GM18526 (cell line): ENCODE results near the gene CHTOP.

Experiments used
- POLR2A ChIP-seq: IDR thresholded peaks from 3 replicates; pipeline ENCODE4 v1.6.1; 2011; ENCODE audit not compliant: insufficient read length; ENCODE audit errors: extremely low read depth

Gene CHTOP

DNA sequence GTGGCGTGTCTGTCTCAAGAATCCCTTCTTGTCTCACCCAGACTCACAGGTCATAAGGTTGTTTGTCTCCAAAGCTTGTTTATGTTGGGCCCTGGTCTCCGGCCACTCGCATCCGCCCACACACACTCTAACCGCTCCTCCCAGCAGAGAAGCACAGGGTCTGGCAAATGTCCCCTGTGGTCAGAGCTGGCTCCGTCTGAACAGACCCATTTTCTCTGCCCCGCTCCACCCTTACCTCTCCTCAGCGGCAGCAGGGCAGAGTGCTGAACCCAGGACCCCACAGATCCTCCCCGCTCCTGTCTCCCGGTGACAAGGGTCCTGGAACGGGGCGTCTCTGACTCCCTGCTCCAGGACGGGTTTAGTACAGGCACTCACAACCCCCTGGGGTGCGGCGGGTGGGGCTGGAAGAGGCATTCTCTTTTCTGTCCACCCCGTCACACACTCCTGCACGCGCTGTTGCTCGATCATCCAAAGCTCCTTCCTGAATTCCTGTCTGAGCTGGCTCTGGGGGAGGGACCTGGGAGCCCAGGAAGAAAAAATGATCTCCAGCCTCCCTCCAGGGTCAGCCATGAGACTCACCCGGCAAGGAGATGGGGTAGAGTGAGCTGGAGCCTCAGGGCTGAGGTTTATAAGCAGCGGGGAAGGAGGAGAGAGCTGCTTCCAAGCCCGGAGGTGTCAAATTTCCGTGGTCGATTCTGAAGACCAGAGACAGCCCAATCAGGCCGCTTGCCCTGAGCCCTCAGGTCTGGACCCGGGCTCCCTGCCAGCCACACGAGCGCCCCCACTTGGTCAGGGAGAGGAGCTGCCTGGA is 6.8 kb upstream of the CHTOP start, which contains the start of gene S100A13:
TSS of gene S100A13 (minus strand) at position 602 of the 811 bp plus-strand sequence. CDS start 1,033 bp downstream, outside the sequence.
- TF ChIP-seq POLR2A: no peak

DNA sequence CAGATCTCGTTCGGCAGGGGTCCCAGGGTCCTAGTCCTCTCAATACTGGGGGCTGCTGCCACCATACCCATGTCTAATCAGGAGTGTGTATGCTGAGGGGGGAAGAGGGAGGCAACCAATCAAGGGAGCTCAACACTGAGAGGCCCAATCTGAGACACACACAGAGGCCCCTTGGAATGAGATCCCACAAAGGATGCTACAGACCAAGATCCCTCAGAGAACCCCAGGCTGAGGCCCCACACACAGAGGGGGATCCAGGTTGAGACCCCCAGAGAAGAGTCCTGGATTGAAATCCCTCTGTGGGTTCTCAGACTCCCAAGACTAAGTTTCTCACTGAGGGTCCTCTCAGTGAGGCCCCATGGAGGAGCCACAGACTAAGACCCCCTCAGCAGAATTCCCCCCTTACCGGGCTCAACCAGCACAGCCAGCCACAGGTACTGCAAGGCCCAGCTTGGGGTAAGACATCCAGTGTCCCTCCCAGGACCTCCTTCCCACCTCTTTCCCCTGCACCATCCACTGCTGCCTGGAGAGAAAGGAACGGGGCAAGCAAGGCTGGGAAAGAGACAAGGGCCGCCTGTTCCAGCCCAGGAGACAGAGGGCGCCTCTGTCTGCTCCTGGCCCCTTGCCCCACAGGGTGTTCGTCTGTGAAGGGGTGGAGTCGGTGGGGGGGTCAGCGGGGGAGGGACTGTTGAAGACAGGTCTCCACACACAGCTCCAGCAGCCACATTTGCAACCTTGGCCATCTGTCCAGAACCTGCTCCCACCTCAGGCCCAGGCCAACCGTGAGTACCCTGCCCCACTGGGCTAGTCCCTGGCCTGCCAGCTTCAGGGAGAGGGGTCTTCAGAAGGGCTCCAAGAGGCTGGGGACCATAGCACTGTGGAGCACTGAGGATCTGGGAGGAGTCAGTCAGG is 5.9 kb upstream of the CHTOP start, which contains the start of gene S100A1:
TSS of gene S100A1 (plus strand) at position 720 of the 912 bp plus-strand sequence. CDS start 2,088 bp downstream, outside the sequence.
- no peak for TF ChIP-seq POLR2A

DNA sequence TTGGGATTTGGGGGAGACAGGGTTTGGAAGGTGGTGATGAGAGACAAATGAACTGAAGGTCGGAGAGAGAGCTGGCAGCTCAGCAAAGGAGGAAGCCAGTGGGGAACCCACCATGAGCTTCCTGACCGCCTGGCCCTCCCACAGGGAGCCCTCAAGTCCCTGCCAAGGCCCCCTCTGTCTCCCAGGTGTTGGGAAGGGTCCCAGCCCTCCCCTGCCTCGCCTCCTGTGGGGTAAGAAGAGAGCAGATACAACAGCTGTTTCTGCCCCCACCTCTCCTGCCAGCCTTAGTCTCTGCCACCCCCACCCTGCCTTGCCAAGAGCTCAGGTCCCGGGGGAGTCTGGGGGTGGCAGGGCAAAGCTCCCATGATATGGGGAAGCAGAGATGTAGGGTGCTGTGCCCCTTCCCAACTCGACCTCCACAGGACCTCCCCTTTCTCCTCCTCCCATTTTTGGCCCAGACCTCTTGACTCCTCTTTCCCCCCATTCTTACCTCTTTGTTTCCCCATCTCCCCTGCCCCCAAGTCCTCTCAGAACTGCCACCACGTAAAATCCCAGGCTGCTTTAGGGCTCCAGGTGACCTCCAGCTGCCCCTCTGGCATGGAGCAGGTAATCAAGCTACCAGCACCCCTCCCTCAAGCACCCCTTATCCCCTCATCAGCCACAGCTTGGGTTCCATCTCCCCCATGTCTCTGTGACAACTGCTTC is 5.1 kb upstream of the CHTOP start:
- TF ChIP-seq POLR2A: no peak

DNA sequence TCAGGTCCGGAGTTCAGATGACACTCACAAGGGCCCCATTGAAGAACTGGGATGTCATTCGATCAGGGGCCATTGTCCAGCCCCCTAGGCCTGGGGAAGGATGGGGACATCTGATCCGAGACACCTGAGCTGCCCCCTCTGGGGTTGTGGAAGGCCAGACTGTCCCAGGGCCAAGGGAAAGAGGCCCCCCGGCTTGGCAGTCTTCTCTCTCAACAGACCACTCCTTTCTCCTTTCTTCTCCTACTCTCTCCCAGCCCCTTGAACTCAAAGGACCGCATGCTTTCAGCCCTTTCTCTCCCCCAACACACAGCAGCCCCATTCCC is 4.6 kb upstream of the CHTOP start:
- TF ChIP-seq POLR2A: no peak

- TF ChIP-seq POLR2A: no peak
Measured at GRCh38 chr1:153629971-153630370, 3.9 kb upstream of the CHTOP start.

DNA sequence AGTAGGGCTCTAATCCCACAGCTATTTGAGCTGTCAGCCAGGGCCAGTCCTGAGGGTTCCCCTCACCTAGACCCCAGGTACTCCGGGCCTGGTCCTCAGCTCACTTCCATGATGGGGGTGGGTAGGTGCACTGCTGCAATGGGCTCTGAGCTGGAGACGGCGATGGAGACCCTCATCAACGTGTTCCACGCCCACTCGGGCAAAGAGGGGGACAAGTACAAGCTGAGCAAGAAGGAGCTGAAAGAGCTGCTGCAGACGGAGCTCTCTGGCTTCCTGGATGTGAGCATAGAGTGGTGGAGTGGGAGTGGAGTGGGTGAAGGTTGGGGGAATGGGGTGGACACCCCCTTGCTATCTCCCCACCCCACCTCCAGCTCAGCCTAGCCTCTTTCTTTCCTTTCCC is 3.5 kb upstream of the CHTOP start:
- no peak for TF ChIP-seq POLR2A

GRCh38 chr1:153631047-153632022 is 2.5 kb upstream of the CHTOP start:
- TF ChIP-seq POLR2A: no peak

- no peak for TF ChIP-seq POLR2A
Measured at GRCh38 chr1:153633161-153633753, 609 bp upstream of the CHTOP start.

DNA sequence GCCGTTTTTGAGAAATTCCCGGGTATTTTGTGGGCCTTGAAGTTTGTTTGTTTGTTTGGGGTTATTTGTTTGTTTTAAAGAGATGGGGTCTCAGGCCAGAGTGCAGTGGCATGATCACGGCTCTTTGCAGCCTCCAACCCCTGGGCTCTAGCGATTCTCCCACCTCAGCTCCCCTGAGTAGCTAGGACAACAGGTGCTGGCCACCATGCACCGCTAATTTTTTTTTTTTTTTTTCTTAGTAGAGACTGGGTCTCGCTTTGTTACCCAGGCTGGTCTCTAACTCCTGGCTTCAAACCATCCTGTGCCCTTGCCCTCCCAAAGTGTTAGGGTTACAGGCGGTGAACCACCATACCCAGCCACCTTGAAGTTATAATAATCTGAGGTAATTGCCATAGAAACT is 2.0 kb downstream of the CHTOP start:
- no peak for TF ChIP-seq POLR2A

- TF ChIP-seq POLR2A: no peak
Measured at GRCh38 chr1:153636312-153636711, 2.4 kb downstream of the CHTOP start.

- TF ChIP-seq POLR2A: no peak
Measured at GRCh38 chr1:153638261-153638660, 4.4 kb downstream of the CHTOP start.

DNA sequence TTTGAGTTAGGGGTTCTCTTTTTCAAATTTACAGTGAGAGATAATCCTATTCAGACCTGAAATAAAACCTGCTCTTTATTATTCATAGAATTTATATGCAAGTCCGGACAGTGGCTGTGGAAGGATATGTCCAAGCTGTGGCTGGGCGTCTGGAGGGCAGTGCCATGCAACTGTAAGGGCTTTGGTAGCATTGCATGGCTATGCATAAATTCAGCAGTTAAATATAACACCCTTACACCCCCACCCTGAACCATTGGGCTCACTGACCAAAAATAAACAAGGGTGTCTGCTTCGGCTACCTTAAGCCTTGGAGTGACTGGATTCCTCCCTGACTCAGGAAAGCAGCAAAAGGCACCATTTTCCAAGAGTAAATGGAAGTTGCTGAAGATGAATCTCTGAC is 5.4 kb downstream of the CHTOP start:
- TF ChIP-seq POLR2A: no peak

- no peak for TF ChIP-seq POLR2A
Measured at GRCh38 chr1:153640861-153641260, 7.0 kb downstream of the CHTOP start.

DNA sequence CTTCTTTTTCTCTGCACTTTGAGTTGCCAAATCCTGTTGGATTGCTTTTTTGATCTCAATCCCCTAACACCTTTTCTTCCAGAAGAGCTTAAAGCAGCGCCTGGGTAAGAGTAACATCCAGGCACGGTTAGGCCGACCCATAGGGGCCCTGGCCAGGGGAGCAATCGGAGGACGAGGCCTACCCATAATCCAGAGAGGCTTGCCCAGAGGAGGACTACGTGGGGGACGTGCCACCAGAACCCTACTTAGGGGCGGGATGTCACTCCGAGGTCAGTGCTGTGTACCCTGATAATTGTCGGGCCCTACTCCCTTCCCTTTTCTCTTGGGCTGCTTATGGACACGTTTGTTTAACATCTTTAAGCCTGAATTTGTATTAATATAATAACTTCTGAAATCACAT is 8.3 kb downstream of the CHTOP start:
- no peak for TF ChIP-seq POLR2A

- no peak for TF ChIP-seq POLR2A
Measured at GRCh38 chr1:153643100-153643499, 9.2 kb downstream of the CHTOP start.
